ENCODE data around the gene NHERF1.

The NHERF1 gene

DNA sequence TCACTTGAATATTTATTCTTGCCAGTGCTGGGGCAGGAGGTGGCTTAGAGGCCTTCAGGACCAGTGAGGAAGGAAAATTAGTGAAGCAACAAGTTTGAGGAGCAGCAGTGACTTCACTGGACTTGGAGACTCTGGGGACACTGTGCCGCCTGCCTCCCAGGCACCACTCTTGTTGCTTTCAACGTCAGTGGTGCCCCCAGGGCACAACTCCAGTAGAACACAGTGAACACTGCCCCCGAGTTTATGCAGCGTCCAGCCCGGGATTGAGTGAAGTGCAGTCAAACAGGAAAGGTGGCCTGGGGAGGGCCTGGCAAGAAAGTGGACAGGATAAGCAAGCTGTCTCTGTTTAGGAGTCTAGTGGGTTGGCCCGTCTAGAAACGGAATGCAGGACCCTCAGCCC, 52.1 kb downstream of the NHERF1 start:
- Histone ChIP-seq H3K27ac (no peak overlapping the region), H3K4me3 (ENCODE audit: low read depth, low read length) (no peak overlapping the region), H3K27me3 (replicated peaks) (no peaks in the 10 kb centered on the region), H3K36me3 (replicated peaks) (peaks cover 33% of the 10 kb centered on the region)
- in situ Hi-C loops (cut with HindIII; ENCODE audit: low pct_ligation_motif_present, low sequenced_read_pairs), result no loop called here
- DNase-seq, result no peak
- TF ChIP-seq, protein P1, sequence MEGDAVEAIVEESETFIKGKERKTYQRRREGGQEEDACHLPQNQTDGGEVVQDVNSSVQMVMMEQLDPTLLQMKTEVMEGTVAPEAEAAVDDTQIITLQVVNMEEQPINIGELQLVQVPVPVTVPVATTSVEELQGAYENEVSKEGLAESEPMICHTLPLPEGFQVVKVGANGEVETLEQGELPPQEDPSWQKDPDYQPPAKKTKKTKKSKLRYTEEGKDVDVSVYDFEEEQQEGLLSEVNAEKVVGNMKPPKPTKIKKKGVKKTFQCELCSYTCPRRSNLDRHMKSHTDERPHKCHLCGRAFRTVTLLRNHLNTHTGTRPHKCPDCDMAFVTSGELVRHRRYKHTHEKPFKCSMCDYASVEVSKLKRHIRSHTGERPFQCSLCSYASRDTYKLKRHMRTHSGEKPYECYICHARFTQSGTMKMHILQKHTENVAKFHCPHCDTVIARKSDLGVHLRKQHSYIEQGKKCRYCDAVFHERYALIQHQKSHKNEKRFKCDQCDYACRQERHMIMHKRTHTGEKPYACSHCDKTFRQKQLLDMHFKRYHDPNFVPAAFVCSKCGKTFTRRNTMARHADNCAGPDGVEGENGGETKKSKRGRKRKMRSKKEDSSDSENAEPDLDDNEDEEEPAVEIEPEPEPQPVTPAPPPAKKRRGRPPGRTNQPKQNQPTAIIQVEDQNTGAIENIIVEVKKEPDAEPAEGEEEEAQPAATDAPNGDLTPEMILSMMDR (IDR thresholded peaks at IDR 0.05; ENCODE audit: low read depth, low read length, missing control alignments), result no peak

DNA sequence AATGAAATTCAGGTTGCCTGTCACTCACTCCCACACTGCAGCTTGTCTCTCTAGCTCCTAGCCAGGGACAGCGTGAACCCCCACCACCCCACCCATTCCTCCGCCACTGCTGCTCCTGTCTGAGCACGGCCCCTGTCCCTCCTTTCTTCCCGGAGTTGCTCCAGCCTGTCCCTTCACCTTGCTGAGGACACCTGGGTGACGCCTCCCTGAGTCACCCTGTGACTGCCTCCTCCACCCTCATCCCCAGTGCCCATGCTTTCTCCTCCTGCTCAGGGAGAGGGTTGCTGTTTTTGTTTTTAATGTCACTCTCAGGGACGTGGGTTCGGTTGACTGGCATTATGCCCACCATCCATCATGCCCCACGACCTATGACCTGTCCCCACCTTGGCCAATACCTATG, 53.5 kb downstream of the NHERF1 start:
- no peak for DNase-seq
- in situ Hi-C loops (cut with HindIII; ENCODE audit: low pct_ligation_motif_present, low sequenced_read_pairs), result no loop called here
- Histone ChIP-seq H3K27ac (no peak overlapping the region), H3K36me3 (replicated peaks) (peaks cover 21% of the 10 kb centered on the region), H3K27me3 (replicated peaks) (no peaks in the 10 kb centered on the region), H3K4me3 (ENCODE audit: low read depth, low read length) (no peak overlapping the region)
- TF ChIP-seq, protein P1 (IDR thresholded peaks at IDR 0.05; ENCODE audit: low read depth, low read length, missing control alignments), result no peak

DNA sequence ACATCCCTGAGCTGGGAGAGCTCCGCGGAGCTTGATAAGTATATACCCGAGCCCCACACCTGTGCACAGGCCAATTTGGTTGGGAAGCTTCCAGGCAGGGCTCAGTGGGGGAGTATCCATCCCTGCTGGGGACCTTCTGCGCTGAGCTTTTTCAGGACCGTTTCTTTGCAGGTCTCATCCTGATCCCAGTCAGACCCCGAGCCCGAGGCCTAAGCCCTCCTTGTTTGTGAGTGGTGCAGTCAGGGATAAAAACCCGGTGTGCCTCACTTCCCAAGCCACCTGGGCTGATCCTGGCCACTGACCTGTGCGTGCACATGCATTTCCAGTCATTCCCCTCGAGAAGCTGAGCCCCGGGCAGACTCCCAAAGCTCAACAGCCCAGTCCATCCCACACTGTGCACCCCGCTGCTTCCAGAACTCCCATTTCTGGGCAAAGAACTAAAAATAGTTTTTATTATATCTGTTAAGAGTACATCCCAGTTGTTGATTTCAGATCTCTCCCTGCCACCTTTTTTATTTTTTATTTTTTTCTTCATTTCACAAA, 55.0 kb downstream of the NHERF1 start:
- DNase-seq, result no peak
- TF ChIP-seq, protein P1 (IDR thresholded peaks at IDR 0.05; ENCODE audit: low read depth, low read length, missing control alignments), result no peak
- Histone ChIP-seq H3K36me3 (replicated peaks) (peaks cover 27% of the 10 kb centered on the region), H3K27me3 (replicated peaks) (no peaks in the 10 kb centered on the region), H3K4me3 (ENCODE audit: low read depth, low read length) (no peak overlapping the region), H3K27ac (no peak overlapping the region)
- in situ Hi-C loops (cut with HindIII; ENCODE audit: low pct_ligation_motif_present, low sequenced_read_pairs), result no loop called here

DNA sequence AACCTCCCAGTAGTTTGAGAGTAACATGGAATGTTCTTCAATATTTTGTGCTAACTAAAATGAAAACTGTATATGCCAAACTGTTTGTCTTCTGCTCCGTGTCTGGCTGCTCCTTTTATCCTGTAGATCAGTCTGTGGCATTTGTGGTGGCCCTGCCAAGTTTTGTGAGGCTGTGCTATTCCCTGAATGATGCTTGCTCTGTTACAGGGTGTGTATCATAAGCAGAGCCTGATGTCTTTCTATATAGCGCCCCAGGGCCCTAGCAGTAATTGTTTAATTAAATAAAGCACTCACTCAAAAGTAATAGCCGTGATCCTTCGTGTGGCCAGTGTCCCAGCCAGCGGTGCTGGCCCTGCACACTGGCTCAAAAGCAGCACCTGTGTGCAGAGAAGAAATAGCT, 55.5 kb downstream of the NHERF1 start:
- peaks cover 24% of the 10 kb centered on the region for H3K36me3 ChIP-seq (replicated peaks)
- no peak for DNase-seq
- in situ Hi-C loops (cut with HindIII; ENCODE audit: low pct_ligation_motif_present, low sequenced_read_pairs), result no loop called here
- H3K27me3 ChIP-seq (replicated peaks), result no peaks in the 10 kb centered on the region
- H3K27ac ChIP-seq, result no peak overlapping the region
- no peak overlapping the region for H3K4me3 ChIP-seq (ENCODE audit: low read depth, low read length)
- TF ChIP-seq, protein P1 (IDR thresholded peaks at IDR 0.05; ENCODE audit: low read depth, low read length, missing control alignments), result no peak

DNA sequence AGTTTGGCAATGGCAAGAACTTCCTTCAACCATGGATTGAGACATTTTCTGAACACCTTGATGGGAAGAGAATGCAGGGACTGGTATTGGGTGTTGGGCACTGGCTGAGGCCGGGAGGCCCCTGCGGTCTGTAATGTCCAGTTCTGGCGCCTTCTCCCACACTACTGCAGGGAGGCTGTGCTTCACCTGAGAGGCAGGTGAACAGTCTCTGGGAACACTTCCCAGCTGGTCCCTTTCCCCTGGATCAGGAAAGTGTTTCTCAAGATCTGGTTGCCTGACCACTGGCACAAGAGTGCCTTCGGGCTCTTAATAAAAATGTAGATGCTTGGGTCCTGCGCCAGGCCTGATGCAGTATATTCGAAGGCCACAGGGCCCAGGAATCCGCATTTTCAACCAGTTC, 56.3 kb downstream of the NHERF1 start:
- DNase-seq, result no peak
- H3K4me3 ChIP-seq (ENCODE audit: low read depth, low read length), result no peak overlapping the region
- H3K36me3 ChIP-seq (replicated peaks), result peaks cover 19% of the 10 kb centered on the region
- in situ Hi-C loops (cut with HindIII; ENCODE audit: low pct_ligation_motif_present, low sequenced_read_pairs), result no loop called here
- no peak overlapping the region for H3K27ac ChIP-seq
- H3K27me3 ChIP-seq (replicated peaks), result no peaks in the 10 kb centered on the region
- TF ChIP-seq, protein P1 (IDR thresholded peaks at IDR 0.05; ENCODE audit: low read depth, low read length, missing control alignments), result no peak

DNA sequence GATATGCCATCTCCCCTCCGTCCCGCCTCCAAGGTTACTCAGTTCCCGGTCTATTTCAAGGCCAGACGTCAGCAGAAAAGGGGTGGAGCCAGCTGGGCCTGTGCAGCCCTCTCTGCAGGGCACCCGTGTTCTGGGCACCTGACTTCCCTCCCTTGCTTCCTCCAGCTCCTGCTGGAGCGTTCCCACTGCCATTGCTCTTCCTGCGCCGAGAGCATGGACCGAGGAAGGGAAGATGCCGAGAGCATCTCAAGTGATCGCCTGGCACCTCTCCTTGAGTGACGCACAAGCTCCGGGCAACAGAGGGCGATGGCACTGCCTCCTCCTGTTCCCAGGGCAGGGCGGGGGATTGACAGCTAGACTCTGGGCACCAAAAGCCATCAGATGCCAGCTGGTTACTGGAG, 57.2 kb downstream of the NHERF1 start:
- Histone ChIP-seq H3K27me3 (replicated peaks) (no peaks in the 10 kb centered on the region), H3K4me3 (ENCODE audit: low read depth, low read length) (no peak overlapping the region), H3K27ac (no peak overlapping the region), H3K36me3 (replicated peaks) (peaks cover 11% of the 10 kb centered on the region)
- TF ChIP-seq, protein P1 (IDR thresholded peaks at IDR 0.05; ENCODE audit: low read depth, low read length, missing control alignments), result no peak
- in situ Hi-C loops (cut with HindIII; ENCODE audit: low pct_ligation_motif_present, low sequenced_read_pairs), result no loop called here
- no peak for DNase-seq

All from brain microvascular endothelial cell (primary cell).